Colonic mucosa (tissue), 4 donors: Measurements from ENCODE around the gene ZNF619. TPM values are rescaled to one million over a fixed set of nuclear protein-coding genes. Genes with fewer than 3 reads are reported as not detected.

Experiments used
- DNase-seq: peaks from one replicate; pipeline ENCODE4 v3.0.0-alpha.2; 2020
- H3K27ac ChIP-seq: fragments of 200-600 bp; one replicate; pipeline ENCODE4 v1.8.0; 2021
- H3K27me3 ChIP-seq: fragments of 200-600 bp; one replicate; pipeline ENCODE4 v1.8.0; 2021
- H3K36me3 ChIP-seq: fragments of 200-600 bp; one replicate; pipeline ENCODE4 v1.8.0; 2021
- H3K4me1 ChIP-seq: fragments of 200-600 bp; one replicate; pipeline ENCODE4 v1.8.0; 2021; ENCODE audit warnings: mild to moderate bottlenecking
- H3K4me3 ChIP-seq: fragments of 200-600 bp; one replicate; pipeline ENCODE4 v1.8.0; 2021
- H3K9ac ChIP-seq, 2 donors: one replicate each; pipeline ENCODE4 v1.7.0; 2013; ENCODE audit warnings: control low read depth in 2 of 2, low read depth in 2 of 2, low read length in 2 of 2
- H3K9me3 ChIP-seq: fragments of 200-600 bp; one replicate; pipeline ENCODE4 v1.8.0; 2021
- intact Hi-C: fragments of 100-400 bp; cut with DNase I; formaldehyde crosslinking; loops from one replicate; pipeline ENCODE4 v1.14.1; 2022
- total RNA-seq, 2 donors: library from RNA; stranded (reverse); fragmentation: NEBNext Ultra II Directional in 1 of 2; extraction: Animal tissue kit (Norgen Biotek cat#: 25700) in 1 of 2; gene quantifications; one replicate each; pipeline ENCODE4 v1.2.1, GENCODE V29; 2021
- TF ChIP-seq, protein P1 (sequence below): fragments of 200-600 bp; IDR thresholded peaks from one replicate; pipeline ENCODE4 v1.8.0; 2022; ENCODE audit warnings: antibody characterized with exemption, mild to moderate bottlenecking
- donor health status: healthy.
- donor health status: DM: no; HTN: no; CAD: no.
- donor health status: DM: no; HTN: no; CAD: no.

ZNF619 gene
- 1 to 10 TPM; 6.2 to 7.7 TPM for total RNA-seq

DNA sequence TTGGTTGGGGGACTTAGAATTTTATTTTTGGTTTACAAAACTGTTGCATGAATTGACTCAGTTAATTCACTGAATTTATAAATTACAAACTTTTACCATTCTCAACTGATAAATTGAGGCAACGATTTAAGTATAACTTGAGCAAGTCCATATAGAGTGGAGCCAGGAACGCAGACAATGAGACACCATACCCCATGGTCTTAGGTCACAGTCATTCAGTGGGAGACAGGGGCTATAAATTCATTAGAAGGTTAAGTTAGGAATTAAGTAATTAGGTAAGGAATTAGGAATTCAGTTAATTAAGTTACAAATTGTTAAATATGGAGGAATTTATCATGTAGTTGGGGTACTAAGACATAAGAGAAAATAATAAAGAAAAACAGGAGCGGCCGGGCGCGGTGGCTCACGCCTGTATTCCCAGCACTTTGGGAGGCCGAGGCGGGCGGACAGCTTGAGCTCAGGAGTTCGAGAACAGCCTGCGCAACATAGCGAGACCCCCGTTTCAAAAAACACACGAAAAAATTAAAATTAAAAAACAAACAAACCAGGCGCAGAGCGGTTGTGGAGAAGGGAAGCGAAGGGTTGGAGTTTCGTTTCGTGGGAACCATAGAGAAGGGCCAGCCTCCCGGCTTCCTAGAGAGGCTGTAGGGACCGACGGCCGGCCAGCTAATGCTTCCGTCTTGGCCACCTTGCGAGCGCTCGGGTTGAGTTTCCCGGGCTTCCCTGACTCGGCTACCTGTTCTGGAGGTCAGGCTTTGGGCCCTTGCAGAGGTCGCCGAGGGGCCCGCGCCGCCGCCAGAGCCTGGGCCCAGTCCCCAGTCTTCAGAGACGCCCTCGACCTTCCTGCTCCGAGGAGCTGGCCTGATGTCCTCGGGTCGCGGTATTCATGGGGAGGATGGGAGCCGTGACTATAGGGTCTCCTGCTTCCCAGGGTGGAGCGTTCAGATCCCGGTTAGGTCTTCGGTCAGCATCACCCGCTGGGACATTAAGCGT, at the start of gene ZNF619:
Gene ZNF619 (plus strand): TSS at position 645 of the 993 bp plus-strand sequence. CDS start 858 bp downstream, outside the sequence.
- intact Hi-C loops: no loop called here
- TF ChIP-seq, protein P1, sequence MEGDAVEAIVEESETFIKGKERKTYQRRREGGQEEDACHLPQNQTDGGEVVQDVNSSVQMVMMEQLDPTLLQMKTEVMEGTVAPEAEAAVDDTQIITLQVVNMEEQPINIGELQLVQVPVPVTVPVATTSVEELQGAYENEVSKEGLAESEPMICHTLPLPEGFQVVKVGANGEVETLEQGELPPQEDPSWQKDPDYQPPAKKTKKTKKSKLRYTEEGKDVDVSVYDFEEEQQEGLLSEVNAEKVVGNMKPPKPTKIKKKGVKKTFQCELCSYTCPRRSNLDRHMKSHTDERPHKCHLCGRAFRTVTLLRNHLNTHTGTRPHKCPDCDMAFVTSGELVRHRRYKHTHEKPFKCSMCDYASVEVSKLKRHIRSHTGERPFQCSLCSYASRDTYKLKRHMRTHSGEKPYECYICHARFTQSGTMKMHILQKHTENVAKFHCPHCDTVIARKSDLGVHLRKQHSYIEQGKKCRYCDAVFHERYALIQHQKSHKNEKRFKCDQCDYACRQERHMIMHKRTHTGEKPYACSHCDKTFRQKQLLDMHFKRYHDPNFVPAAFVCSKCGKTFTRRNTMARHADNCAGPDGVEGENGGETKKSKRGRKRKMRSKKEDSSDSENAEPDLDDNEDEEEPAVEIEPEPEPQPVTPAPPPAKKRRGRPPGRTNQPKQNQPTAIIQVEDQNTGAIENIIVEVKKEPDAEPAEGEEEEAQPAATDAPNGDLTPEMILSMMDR: no peak
- H3K9ac ChIP-seq: peak within 1 kb of the TSS; percentile 77 to 81
- H3K36me3 ChIP-seq: no peaks in the 10 kb centered on the region
- no peaks in the 10 kb centered on the region for H3K4me1 ChIP-seq
- peak within 1 kb of the TSS; percentile 39 for H3K27ac ChIP-seq
- peak; percentile 82 for DNase-seq
- H3K27me3 ChIP-seq: no peaks in the 10 kb centered on the region
- no peaks in the 10 kb centered on the region for H3K9me3 ChIP-seq
- H3K4me3 ChIP-seq: peak within 1 kb of the TSS; percentile 66

DNA sequence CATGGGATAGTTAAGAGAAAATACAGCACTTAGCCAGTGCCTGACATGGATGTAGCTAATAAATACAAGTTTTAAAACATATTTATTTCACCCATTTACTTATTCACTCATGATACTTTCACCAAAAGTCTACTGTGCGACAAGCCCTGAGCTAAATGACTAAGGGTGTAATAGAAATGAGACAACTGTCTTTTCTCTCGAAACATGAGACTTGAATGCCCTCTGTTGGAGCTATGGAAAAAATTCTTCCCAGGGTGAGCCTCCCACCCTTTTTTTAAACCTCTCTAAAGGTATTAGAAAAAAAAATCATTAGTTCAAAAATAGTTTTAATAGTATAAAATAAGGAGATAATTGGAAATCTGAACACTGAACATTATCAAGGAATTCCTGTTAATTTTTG, 44.1 kb upstream of the ZNF619 start:
- no peaks in the 10 kb centered on the region for H3K36me3 ChIP-seq
- intact Hi-C loops: no loop called here
- DNase-seq: no peak
- H3K9ac ChIP-seq: no peak overlapping the region
- H3K4me3 ChIP-seq: no peak overlapping the region
- no peaks in the 10 kb centered on the region for H3K4me1 ChIP-seq
- TF ChIP-seq, protein P1: no peak
- H3K27me3 ChIP-seq: no peaks in the 10 kb centered on the region
- no peaks in the 10 kb centered on the region for H3K9me3 ChIP-seq
- H3K27ac ChIP-seq: no peak overlapping the region

DNA sequence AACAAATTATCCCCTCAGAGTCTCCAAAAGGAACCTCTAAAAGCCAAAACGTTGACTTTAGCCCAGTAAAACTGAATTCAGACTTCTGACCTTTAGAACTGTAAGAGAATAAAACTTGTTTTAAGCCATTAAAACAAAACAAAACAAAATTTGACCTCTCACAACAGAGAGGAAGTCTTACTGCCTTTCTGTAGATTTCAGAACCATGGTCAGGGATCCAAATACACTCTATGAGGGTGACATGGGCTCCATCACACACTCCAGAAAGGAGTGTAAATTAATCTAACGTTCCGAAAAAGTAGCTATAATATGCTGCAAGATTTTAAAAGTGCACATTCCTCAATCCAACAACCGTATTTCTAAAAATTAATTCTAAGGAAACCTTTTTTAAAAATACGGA, 39.0 kb upstream of the ZNF619 start:
- Histone ChIP-seq H3K9me3 (no peaks in the 10 kb centered on the region), H3K4me3 (no peak overlapping the region), H3K36me3 (no peaks in the 10 kb centered on the region), H3K4me1 (no peaks in the 10 kb centered on the region), H3K27ac (no peak overlapping the region), H3K9ac (no peak overlapping the region), H3K27me3 (no peaks in the 10 kb centered on the region)
- intact Hi-C loops: no loop called here
- DNase-seq: no peak
- TF ChIP-seq, protein P1: no peak

DNA sequence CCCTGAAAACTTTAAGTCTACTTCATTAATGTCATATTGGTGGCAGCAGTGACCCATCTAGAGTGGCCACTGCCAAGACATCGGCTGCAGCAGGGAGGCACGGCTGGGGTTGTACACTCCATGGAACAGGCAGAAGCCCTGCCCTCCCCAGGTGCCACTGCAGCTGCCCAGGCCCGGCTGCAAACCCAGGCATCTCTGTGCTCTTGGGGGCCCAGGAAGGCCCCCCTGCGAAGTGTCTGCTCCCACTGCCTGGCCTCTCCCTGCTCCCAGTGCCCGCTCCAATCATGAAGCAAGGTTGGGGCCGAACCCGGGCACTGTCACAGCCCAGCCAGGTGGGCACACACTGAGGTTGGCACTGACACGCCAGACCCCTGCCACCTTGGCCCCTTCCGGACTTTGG, 31.9 kb upstream of the ZNF619 start:
- H3K4me3 ChIP-seq: no peak overlapping the region
- intact Hi-C loops: no loop called here
- H3K27me3 ChIP-seq: no peaks in the 10 kb centered on the region
- DNase-seq: no peak
- no peaks in the 10 kb centered on the region for H3K36me3 ChIP-seq
- H3K9me3 ChIP-seq: no peaks in the 10 kb centered on the region
- TF ChIP-seq, protein P1: no peak
- H3K9ac ChIP-seq: no peak overlapping the region
- H3K27ac ChIP-seq: no peak overlapping the region
- H3K4me1 ChIP-seq: no peaks in the 10 kb centered on the region

DNA sequence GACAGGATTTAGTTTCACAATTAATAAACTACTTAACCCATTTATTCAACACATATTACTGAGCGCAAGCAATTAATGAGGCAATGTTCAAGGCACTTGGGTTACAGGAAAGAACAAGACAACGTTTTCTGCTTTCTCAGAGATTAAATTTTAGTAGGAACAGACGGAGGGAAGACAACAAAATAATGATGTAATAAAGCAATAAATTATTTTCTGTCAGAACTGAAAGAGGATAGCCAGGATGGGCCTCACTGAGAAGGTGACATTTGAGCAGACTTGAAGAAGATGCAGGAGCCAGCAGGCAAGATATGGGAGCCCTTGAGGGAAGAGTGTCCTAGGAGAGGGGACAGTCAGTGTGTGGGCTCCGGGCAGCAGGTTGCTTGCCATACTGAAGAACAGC, 31.0 kb upstream of the ZNF619 start:
- TF ChIP-seq, protein P1: no peak
- Histone ChIP-seq H3K27ac (no peak overlapping the region), H3K4me3 (no peak overlapping the region), H3K4me1 (no peaks in the 10 kb centered on the region), H3K9me3 (no peaks in the 10 kb centered on the region), H3K9ac (no peak overlapping the region), H3K27me3 (no peaks in the 10 kb centered on the region), H3K36me3 (no peaks in the 10 kb centered on the region)
- intact Hi-C loops: no loop called here
- no peak for DNase-seq
